SU-DHL-6 (cell line): ENCODE data around the gene HNRNPH3.

Source experiments
- CTCF ChIP-seq: fragments of 200-600 bp; sonication (generic); IDR thresholded peaks from one replicate; pipeline ENCODE4 v1.5.1; 2017; ENCODE audit warnings: antibody characterized with exemption, mild to moderate bottlenecking, low read length, moderate library complexity; ENCODE audit not compliant: insufficient read depth, poor library complexity, severe bottlenecking
- EZH2phosphoT487 ChIP-seq: fragments of 200-600 bp; sonication (generic), shearing (Covaris generic); conservative IDR thresholded peaks from 2 replicates; pipeline ENCODE4 v1.6.1; 2018; ENCODE audit warnings: mild to moderate bottlenecking, antibody characterized with exemption, low read length, moderate library complexity, mixed read lengths

DNA sequence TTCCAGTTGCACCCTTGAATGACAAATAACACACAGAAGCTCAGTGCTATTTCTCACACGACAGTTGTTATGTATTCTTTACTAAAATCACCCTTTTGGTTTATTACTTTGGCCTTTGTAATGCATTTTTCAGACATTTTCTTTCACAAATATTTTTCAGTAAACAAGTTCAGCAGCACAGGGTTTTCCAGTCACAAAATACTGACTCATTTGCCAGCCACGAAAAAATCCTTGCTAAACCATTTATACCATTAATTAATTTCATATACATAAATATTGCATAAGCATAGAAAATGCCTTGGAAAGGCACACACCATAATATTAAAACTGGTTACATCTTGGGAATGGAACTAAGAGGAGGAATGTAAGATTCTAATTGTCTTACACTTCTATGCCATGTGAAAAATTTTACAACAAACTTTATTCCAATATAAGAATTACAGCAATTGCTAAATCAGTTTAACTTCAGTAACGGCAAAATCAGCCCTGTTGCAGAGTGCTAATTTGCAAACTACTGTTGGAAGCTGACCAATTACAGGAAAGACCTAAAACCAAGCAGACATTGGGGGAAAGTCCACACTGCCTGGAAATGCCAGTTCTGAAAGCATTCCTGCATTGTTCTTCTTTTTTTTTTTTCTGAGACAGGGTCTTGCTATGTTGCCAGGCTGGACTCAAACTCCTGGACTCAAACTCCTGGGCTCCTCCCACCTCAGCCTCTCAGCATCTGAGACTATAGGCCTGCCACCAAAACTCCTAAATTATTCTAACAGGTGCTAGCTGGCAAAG is 32.4 kb downstream of the HNRNPH3 start:
- TF ChIP-seq CTCF (no peak), EZH2phosphoT487 (no peak)
